Midbrain (tissue), 1 donor: ENCODE data around the gene UCN.
A peak's percentile ranks its signal among the peaks of the same experiment; 100 is the strongest.
"Not testable (repeated sequence)": the region's sequence is repeated elsewhere in the genome, so short reads cannot be mapped to it uniquely, and the experiment has no call there.

Source experiments
- DNase-seq: peaks from one replicate; lab custom pipeline; 2025; lab: John Stamatoyannopoulos, UW

The UCN gene

GRCh38 chr2:27314709-27315108 lies 6.5 kb upstream of the UCN start:
- no peak for DNase-seq

GRCh38 chr2:27313882-27314645 lies 5.8 kb upstream of the UCN start:
- no peak for DNase-seq

- DNase-seq = no peak
Measured at GRCh38 chr2:27312152-27312551, 3.9 kb upstream of the UCN start.

GRCh38 chr2:27309651-27310050 lies 1.4 kb upstream of the UCN start:
- no peak for DNase-seq

GRCh38 chr2:27307545-27308358 lies 493 bp downstream of the UCN start:
- no peak for DNase-seq

- no peak for DNase-seq
Measured at GRCh38 chr2:27307287-27307544, 1.0 kb downstream of the UCN start.

GRCh38 chr2:27306573-27307286 lies 1.5 kb downstream of the UCN start:
- DNase-seq = no peak

GRCh38 chr2:27306136-27306535 lies 2.1 kb downstream of the UCN start:
- DNase-seq = no peak

- no peak for DNase-seq
Measured at GRCh38 chr2:27305516-27305915, 2.7 kb downstream of the UCN start.

- DNase-seq = no peak
Measured at GRCh38 chr2:27304488-27305240, 3.6 kb downstream of the UCN start.

GRCh38 chr2:27303093-27304025 lies 4.9 kb downstream of the UCN start:
- DNase-seq = peak; percentile 55

- not testable (repeated sequence) for DNase-seq
Measured at GRCh38 chr2:27300606-27301005, 7.6 kb downstream of the UCN start.

GRCh38 chr2:27298391-27299080 lies 9.7 kb downstream of the UCN start:
- no peak for DNase-seq

GRCh38 chr2:27297195-27297594 lies 11.1 kb downstream of the UCN start:
- DNase-seq = no peak

GRCh38 chr2:27296481-27296880 lies 11.8 kb downstream of the UCN start:
- DNase-seq = no peak

GRCh38 chr2:27294928-27295327 lies 13.3 kb downstream of the UCN start:
- no peak for DNase-seq

GRCh38 chr2:27291865-27292264 lies 16.4 kb downstream of the UCN start:
- DNase-seq = no peak

- no peak for DNase-seq
Measured at GRCh38 chr2:27290549-27290948, 17.7 kb downstream of the UCN start.

- DNase-seq = no peak
Measured at GRCh38 chr2:27288610-27289009, 19.6 kb downstream of the UCN start.

- no peak for DNase-seq
Measured at GRCh38 chr2:27285481-27285880, 22.8 kb downstream of the UCN start.

GRCh38 chr2:27284996-27285395 lies 23.2 kb downstream of the UCN start:
- no peak for DNase-seq
